Upper lobe of left lung (tissue), 6 donors: ENCODE results near the gene ANO10. TPM values are rescaled to one million over a fixed set of nuclear protein-coding genes. Genes with fewer than 3 reads are reported as not detected.
"Not testable (repeated sequence)": the region's sequence is repeated elsewhere in the genome, so short reads cannot be mapped to it uniquely, and the experiment has no call there.

Source experiments
- ATAC-seq, 2 donors: fragments of 200-7000 bp; cut with Tn5 transposase; one replicate each; pipeline ENCODE4 v1.9.1; 2022; ENCODE audit warnings: mild to moderate bottlenecking in 2 of 2, moderate library complexity in 2 of 2; ENCODE audit not compliant: low FRiP score in 2 of 2
- DNase-seq, 2 donors: peaks; one replicate each; pipeline ENCODE4 v3.0.0-alpha.2; 2019 to 2020
- H3K27ac ChIP-seq, 4 donors: fragments of 200-600 bp; sonication (generic); one replicate each; pipeline ENCODE4 v1.5.1; 2016 to 2019
- H3K27me3 ChIP-seq, 4 donors: fragments of 200-600 bp; sonication (generic); one replicate each; pipeline ENCODE4 v1.5.1; 2017 to 2019
- H3K36me3 ChIP-seq, 4 donors: fragments of 200-600 bp; sonication (generic); one replicate each; pipeline ENCODE4 v1.5.1; 2016 to 2019
- H3K4me1 ChIP-seq, 4 donors: fragments of 200-600 bp; sonication (generic); one replicate each; pipeline ENCODE4 v1.5.1; 2018 to 2019
- H3K4me3 ChIP-seq, 4 donors: fragments of 200-600 bp; sonication (generic); one replicate each; pipeline ENCODE4 v1.5.1; 2017 to 2019; ENCODE audit warnings: mild to moderate bottlenecking in 2 of 4, moderate library complexity in 1 of 4
- H3K9me3 ChIP-seq, 4 donors: fragments of 200-600 bp; sonication (generic); one replicate each; pipeline ENCODE4 v1.5.1; 2018 to 2019
- CTCF ChIP-seq, 6 experiments: fragments of 450-650 bp in 4 of 6; fragments of 200-600 bp in 2 of 6; sonication (generic) in 2 of 6; IDR thresholded peaks; one replicate each; pipeline ENCODE4 v1.5.1; 2016 to 2019; ENCODE audit warnings: antibody characterized with exemption in 6 of 6
- EP300 ChIP-seq, 4 donors: sonication (generic); formaldehyde crosslinking; IDR thresholded peaks; one replicate each; pipeline ENCODE4 v1.5.1; 2017; ENCODE audit warnings: antibody characterized with exemption in 4 of 4, control low read depth in 2 of 4
- POLR2A ChIP-seq, 4 donors: fragments of 450-650 bp; IDR thresholded peaks; one replicate each; pipeline ENCODE4 v1.5.1; 2016 to 2017; ENCODE audit warnings: antibody characterized with exemption in 4 of 4, mild to moderate bottlenecking in 2 of 4
- POLR2AphosphoS5 ChIP-seq, 2 donors: sonication (generic); formaldehyde crosslinking; IDR thresholded peaks; one replicate each; pipeline ENCODE4 v1.5.1; 2017; ENCODE audit warnings: antibody characterized with exemption in 2 of 2
- WGBS, 2 donors: methylation state at CpG; one replicate each; pipeline ENCODE4 v1.1.5; 2017 to 2018; 5-methylcytosine and 5-hydroxymethylcytosine counted together
- total RNA-seq, 6 donors: library from RNA; depleted of rRNA in 4 of 6; stranded (reverse); fragments of >200 nt in 4 of 6; gene quantifications; one replicate each; pipeline versions ENCODE4 v1.1.0 to v1.2.1, GENCODE V29; 2016 to 2021
- donor health status: DM: no; HTN: no; CAD: no; lungs with moderate emphysema.
- donor health status: DM: no; HTN: yes; CAD: no; lungs with severe emphysema.

ANO10 gene
- total RNA-seq, 6 donors from 2014 or later, result 12.9 to 27.2 (median 18.3) TPM

DNA sequence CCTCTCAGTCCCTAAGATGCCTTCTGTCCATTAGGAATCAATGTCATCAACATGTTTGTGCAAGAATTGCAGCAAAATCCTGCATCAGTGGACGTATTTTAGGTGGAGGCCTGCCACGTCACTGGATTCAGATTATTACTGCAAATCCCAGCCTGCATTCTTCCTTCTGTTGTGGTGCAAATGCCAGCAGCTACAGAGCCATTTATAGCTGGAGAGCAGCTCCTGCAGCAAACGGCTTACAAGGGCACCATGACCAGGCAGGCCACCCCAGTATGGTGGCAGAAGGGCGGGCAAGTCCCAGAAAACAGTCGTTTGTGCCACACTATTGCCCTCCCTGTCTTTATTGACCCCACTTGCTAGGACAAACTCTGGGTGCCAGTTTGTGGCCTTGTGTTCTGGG lies 260.7 kb downstream of the ANO10 start:
- ATAC-seq, result no peak

GRCh38 chr3:43356033-43356432 lies 265.8 kb downstream of the ANO10 start:
- not testable (repeated sequence) for DNase-seq, H3K4me1 ChIP-seq, ATAC-seq, H3K4me3 ChIP-seq, H3K27me3 ChIP-seq, H3K27ac ChIP-seq, H3K36me3 ChIP-seq
- H3K9me3 ChIP-seq, result peaks cover 0 to 31% (median 19%) of the 10 kb centered on the region in 4 donors
- 96 to 100% methylated on average over 2 of the region's 2 CpGs for WGBS, 2 donors

More for the DNA sequence above, 260.7 kb downstream of the ANO10 start:
- Histone ChIP-seq H3K36me3 (peaks cover 0 to 10% (median 0%) of the 10 kb centered on the region in 4 donors), H3K27me3 (no peaks in the 10 kb centered on the region), H3K9me3 (peaks cover 0 to 3% (median under 1%) of the 10 kb centered on the region in 4 donors), H3K27ac (no peak overlapping the region), H3K4me3 (no peak overlapping the region), H3K4me1 (peaks cover 0 to 3% (median 0%) of the 10 kb centered on the region in 4 donors)
- no peak for DNase-seq
- TF ChIP-seq POLR2AphosphoS5 (IDR thresholded peaks at IDR 0.05) (no peak), POLR2A (IDR thresholded peaks at IDR 0.05) (no peak), EP300 (IDR thresholded peaks at IDR 0.05) (no peak), CTCF (IDR thresholded peaks at IDR 0.05) (no peak)
- 93 to 100% methylated on average over 2 to 5 of the region's 5 CpGs for WGBS, 2 donors

GRCh38 chr3:43353923-43354670 lies 267.7 kb downstream of the ANO10 start:
- ATAC-seq, result no peak
- Histone ChIP-seq H3K27me3 (no peaks in the 10 kb centered on the region), H3K9me3 (peaks cover 0 to 31% (median 19%) of the 10 kb centered on the region in 4 donors)

DNA sequence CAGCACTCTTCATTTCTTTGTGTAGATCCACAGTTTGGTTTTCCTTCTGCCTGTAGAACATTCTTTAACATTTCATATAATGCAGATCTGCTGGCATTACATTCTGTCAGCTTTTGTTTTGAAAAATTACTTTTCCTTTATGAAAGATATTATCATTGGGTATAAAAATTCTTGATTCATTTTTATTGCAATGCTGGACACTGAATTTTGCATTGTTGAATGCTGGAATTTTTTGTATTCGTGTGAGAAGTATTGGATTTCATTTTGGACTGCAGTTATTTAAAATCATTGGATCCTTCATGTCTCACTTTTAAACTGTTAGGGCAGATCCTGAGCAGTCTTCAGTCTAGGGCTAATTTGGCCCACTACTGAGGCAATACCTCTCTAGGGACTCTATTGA lies 268.4 kb downstream of the ANO10 start:
- no peak for DNase-seq
- H3K36me3 ChIP-seq, result peaks cover 0 to 28% (median 18%) of the 10 kb centered on the region in 4 donors
- ATAC-seq, result no peak
- H3K4me1 ChIP-seq, result no peaks in the 10 kb centered on the region
- no peak for TF ChIP-seq CTCF (IDR thresholded peaks at IDR 0.05)
- TF ChIP-seq EP300 (IDR thresholded peaks at IDR 0.05), result no peak
- no peak for TF ChIP-seq POLR2A (IDR thresholded peaks at IDR 0.05)
- no peak for TF ChIP-seq POLR2AphosphoS5 (IDR thresholded peaks at IDR 0.05)
- no peak overlapping the region for H3K4me3 ChIP-seq
- H3K27ac ChIP-seq, result no peak overlapping the region
- 95 to 100% methylated on average over 1 of the region's 1 CpG for WGBS, 2 donors
- no peaks in the 10 kb centered on the region for H3K27me3 ChIP-seq
- H3K9me3 ChIP-seq, result peaks cover 0 to 31% (median 19%) of the 10 kb centered on the region in 4 donors

More at GRCh38 chr3:43353923-43354670, 267.7 kb downstream of the ANO10 start:
- no peak for TF ChIP-seq CTCF (IDR thresholded peaks at IDR 0.05)
- TF ChIP-seq POLR2AphosphoS5 (IDR thresholded peaks at IDR 0.05), result no peak
- TF ChIP-seq POLR2A (IDR thresholded peaks at IDR 0.05), result no peak
- TF ChIP-seq EP300 (IDR thresholded peaks at IDR 0.05), result no peak
- Histone ChIP-seq H3K27ac (no peak overlapping the region), H3K4me3 (no peak overlapping the region), H3K4me1 (no peaks in the 10 kb centered on the region), H3K36me3 (peaks cover 0 to 21% (median 11%) of the 10 kb centered on the region in 4 donors)
- 76 to 81% methylated on average over 4 of the region's 4 CpGs for WGBS, 2 donors
- no peak for DNase-seq

DNA sequence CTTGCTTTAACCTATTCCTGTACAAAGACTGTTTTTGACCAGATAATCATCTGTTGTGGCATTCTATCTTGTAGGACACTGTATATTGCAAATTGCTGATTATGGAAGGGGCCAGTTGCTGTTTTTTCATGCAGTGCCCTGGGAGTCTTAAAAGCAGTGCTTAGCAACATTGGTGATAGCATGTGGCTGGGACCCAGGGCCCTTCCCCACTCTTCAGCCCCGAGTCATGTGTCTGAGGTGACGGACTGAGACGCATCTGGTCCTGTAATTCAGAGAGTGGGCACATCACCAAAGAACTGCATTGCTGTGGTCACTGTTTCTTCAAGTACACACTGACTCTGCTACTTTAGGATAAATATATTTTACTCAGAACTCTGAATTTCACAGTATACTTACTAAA lies 272.1 kb downstream of the ANO10 start:
- DNase-seq, result no peak
- 90 to 96% methylated on average over 3 of the region's 3 CpGs for WGBS, 2 donors
- Histone ChIP-seq H3K27me3 (no peaks in the 10 kb centered on the region), H3K9me3 (peaks cover 0 to 18% (median 8%) of the 10 kb centered on the region in 4 donors), H3K27ac (no peak overlapping the region), H3K36me3 (peaks cover 7 to 65% (median 44%) of the 10 kb centered on the region in 4 donors), H3K4me3 (no peak overlapping the region), H3K4me1 (peaks cover 0 to 3% (median 0%) of the 10 kb centered on the region in 4 donors)
- no peak for ATAC-seq
- no peak for TF ChIP-seq CTCF (IDR thresholded peaks at IDR 0.05)
- no peak for TF ChIP-seq POLR2A (IDR thresholded peaks at IDR 0.05)
- no peak for TF ChIP-seq POLR2AphosphoS5 (IDR thresholded peaks at IDR 0.05)
- no peak for TF ChIP-seq EP300 (IDR thresholded peaks at IDR 0.05)
